Activated T-cell treated with anti-CD3 and anti-CD28 coated beads, Interleukin-2, amount 50 U/mL, for 72 hours (primary cell): ENCODE measurements around the gene OR7A10. TPM values are rescaled to one million over a fixed set of nuclear protein-coding genes. Genes with fewer than 3 reads are reported as not detected.
"Not testable (repeated sequence)": the region's sequence is repeated elsewhere in the genome, so short reads cannot be mapped to it uniquely, and the experiment has no call there.

Source experiments
- ATAC-seq, 2 donors: fragments of 150-1000 bp; cut with Tn5 transposase; replicated peaks in 1 of 2; 2 replicates each; pipeline ENCODE4 v1.10.0; 2021; ENCODE audit warnings: moderate library complexity in 2 of 2, mild to moderate bottlenecking in 1 of 2
- DNase-seq, 2 donors: peaks; one replicate each; pipeline ENCODE4 v3.0.0; 2021 to 2022; ENCODE audit warnings: mixed read lengths in 1 of 2
- H3K27ac Mint-ChIP-seq: one replicate; pipeline ENCODE4 v1.8.0; 2022; ENCODE audit warnings: mild to moderate bottlenecking, moderate library complexity, mixed read lengths
- H3K27me3 Mint-ChIP-seq: one replicate; pipeline ENCODE4 v1.8.0; 2022; ENCODE audit warnings: low read depth, mixed read lengths
- H3K36me3 Mint-ChIP-seq, 2 donors: one replicate each; pipeline ENCODE4 v1.8.0; 2022; ENCODE audit warnings: mixed read lengths in 2 of 2, mild to moderate bottlenecking in 1 of 2; ENCODE audit not compliant: insufficient read depth in 2 of 2
- H3K4me1 Mint-ChIP-seq: one replicate; pipeline ENCODE4 v1.8.0; 2022; ENCODE audit warnings: low read depth, mixed read lengths
- H3K4me3 Mint-ChIP-seq, 2 donors: one replicate each; pipeline ENCODE4 v1.8.0; 2022; ENCODE audit warnings: mild to moderate bottlenecking in 2 of 2, mixed read lengths in 2 of 2, moderate library complexity in 2 of 2
- H3K9me3 Mint-ChIP-seq, 2 donors: one replicate each; pipeline ENCODE4 v1.8.0; 2022; ENCODE audit warnings: mixed read lengths in 2 of 2
- total RNA-seq, 2 donors: library from RNA; stranded (reverse); gene quantifications; one replicate each; pipeline ENCODE4 v1.2.3, GENCODE V29; 2022

Gene OR7A10
- total RNA-seq, 2 donors from 2014 or later, result not detected

DNA sequence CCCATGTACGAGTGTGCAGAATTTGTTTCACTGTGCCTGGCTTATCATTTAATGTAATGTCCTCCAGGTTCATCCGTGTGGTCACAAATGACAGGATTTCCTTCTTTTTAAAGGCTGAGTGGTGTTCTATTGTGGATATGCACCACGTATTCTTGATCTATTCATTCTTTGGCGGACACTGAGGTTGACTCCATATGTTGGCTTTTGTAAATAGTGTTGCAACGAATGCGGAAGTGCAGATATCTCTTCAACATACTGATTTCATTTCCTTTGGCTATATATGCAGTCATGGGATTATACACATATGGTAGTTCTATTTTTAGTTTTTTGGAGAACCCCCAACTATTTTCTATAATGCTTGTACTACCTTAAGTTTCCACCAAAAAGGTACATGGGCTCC, 26.8 kb downstream of the OR7A10 start:
- ATAC-seq (no peak), DNase-seq (no peak)
- no peaks in the 10 kb centered on the region for H3K36me3 Mint-ChIP-seq
- no peaks in the 10 kb centered on the region for H3K4me1 Mint-ChIP-seq
- peaks cover 0 to 1% of the 10 kb centered on the region in 2 donors for H3K9me3 Mint-ChIP-seq
- H3K27me3 Mint-ChIP-seq, result peaks cover 11% of the 10 kb centered on the region
- no peak overlapping the region for H3K4me3 Mint-ChIP-seq
- H3K27ac Mint-ChIP-seq, result no peak overlapping the region

DNA sequence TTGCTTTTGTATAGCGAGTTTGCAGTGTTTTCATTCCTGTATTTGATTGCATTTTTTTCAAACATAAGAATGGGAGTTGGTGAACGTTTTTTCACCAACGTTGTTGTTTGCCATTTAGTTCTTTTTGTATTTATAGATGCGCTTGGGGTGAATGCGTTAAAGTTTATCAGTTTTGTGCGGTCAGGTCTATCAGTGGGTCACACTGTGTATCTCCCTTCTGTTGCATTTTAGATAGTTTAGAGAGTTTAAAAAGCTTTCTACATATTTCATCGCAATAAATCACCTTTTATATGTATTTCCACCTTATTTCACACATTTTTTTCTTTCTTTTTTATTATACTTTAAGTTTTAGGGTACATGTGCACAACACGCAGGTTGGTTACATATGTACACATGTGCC, 30.1 kb downstream of the OR7A10 start:
- no peak overlapping the region for H3K4me3 Mint-ChIP-seq
- no peaks in the 10 kb centered on the region for H3K36me3 Mint-ChIP-seq
- no peak for DNase-seq

DNA sequence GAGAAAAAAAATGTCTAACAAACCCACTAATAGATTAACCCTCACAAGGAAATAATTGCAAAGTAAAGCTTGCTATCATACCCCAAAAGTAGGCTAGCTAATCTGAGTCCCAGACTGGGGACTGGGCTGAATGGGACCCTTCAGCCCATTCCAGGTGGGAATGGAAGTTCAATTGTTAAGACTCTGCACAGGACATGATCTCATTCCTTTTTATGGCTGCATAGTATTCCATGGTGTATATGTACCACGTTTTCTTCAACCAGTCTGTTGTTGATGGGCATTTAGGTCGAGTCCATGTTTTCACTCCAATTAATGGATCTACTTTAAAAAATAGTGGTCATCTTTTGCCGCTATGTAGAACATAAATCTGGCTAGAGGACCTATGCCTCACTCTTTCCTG, 31.7 kb downstream of the OR7A10 start:
- ATAC-seq (no peak), DNase-seq (no peak)
- Mint-ChIP-seq H3K4me3 (no peak overlapping the region), H3K9me3 (no peaks in the 10 kb centered on the region), H3K4me1 (no peaks in the 10 kb centered on the region), H3K27ac (no peak overlapping the region), H3K36me3 (no peaks in the 10 kb centered on the region), H3K27me3 (no peaks in the 10 kb centered on the region)

More for the DNA sequence above, 30.1 kb downstream of the OR7A10 start:
- no peak overlapping the region for H3K27ac Mint-ChIP-seq
- no peak for ATAC-seq
- no peaks in the 10 kb centered on the region for H3K9me3 Mint-ChIP-seq
- H3K4me1 Mint-ChIP-seq, result no peaks in the 10 kb centered on the region
- no peaks in the 10 kb centered on the region for H3K27me3 Mint-ChIP-seq

DNA sequence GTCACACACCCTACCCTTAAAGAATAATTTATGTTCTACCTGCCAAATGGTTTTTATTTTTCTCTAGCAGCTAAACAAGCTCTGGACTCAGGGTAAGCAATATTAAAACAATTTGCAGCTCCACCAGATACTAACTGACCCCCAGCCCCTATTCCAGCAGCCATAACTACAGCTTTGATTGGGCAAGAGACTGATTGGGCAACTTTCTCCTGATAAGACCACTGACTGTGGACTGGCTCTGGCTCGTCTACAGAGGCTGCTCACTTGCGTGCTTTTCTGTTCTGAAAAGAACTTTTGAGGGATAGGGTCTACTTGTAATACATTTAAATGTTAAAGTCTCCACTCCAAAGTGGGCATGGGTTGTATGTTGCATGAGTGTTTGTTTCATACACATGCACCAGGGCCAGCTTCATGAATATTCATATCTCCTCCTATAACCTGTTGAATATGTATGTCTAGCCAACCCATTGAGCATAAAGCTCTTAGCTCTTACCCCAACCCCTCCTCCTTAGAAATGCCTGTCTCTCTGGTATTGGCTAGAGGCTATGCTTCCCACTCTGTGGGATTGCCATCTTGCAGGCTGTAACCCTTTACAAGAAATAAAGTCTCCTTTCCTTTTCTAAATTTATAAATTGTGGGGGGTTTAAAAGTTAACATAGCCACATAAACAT, 33.6 kb downstream of the OR7A10 start:
- no peak overlapping the region for H3K27ac Mint-ChIP-seq
- H3K27me3 Mint-ChIP-seq, result no peaks in the 10 kb centered on the region
- H3K4me3 Mint-ChIP-seq, result no peak overlapping the region
- H3K4me1 Mint-ChIP-seq, result no peaks in the 10 kb centered on the region
- no peak for DNase-seq
- no peaks in the 10 kb centered on the region for H3K9me3 Mint-ChIP-seq
- ATAC-seq, result no peak
- no peaks in the 10 kb centered on the region for H3K36me3 Mint-ChIP-seq

DNA sequence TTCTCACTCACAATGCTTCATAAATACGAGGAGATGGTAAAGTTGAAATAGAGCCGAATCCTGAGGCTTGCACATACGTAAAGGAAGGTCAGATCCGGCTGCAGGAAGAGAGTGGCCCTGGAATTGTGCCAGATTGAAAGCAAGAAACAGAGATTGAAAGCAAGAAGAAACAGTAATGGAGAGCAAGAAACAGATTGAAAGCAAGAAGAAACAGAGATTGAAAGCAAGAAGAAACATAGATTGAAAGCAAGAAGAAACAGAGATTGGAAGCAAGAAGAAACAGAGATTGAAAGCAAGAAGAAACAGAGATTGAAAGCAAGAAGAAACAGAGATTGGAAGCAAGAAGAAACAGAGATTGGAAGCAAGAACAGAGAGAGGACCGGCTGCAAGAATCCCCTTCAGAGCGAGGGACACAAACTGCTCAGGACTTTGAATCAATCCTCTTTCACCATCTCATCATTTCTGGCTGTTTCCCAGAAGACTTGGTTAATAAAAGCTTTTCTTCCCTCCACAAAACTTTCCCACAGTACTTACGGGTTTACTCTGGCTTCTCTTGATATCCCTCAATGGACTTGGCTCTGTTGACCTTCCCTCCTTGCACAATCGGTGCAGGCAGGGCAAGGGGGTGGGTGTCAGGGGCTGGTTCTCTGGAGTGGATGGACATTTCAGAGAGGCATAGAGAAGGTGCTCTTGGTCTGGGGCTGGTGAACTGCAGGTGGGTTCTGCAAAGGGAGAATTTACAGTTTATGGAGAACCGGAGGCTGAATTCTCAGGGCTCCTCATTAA, 39.3 kb downstream of the OR7A10 start:
- no peak overlapping the region for H3K4me3 Mint-ChIP-seq
- peaks cover 8% of the 10 kb centered on the region for H3K27me3 Mint-ChIP-seq
- H3K36me3 Mint-ChIP-seq, result no peaks in the 10 kb centered on the region
- no peaks in the 10 kb centered on the region for H3K4me1 Mint-ChIP-seq
- ATAC-seq (no peak), DNase-seq (no peak)
- no peak overlapping the region for H3K27ac Mint-ChIP-seq
- H3K9me3 Mint-ChIP-seq, result no peaks in the 10 kb centered on the region

DNA sequence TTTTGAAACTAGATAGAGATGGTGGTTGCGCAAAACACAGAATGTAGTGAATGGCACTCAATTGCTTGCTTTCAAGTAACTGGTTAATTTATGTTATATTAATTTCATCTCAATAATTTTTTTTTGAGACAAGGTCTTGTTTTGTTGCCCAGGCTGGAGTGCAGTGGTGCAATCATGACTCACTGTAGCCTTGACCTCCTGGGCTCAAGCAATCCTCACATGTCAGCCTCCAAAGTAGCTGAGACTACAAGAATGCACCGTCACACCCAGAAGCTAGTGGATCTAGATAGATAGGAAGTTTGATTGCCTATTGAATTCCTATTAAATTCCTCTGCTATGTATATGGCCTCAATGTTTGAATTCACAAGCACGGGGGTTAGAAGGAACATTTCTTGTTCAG, 44.0 kb downstream of the OR7A10 start:
- H3K4me3 Mint-ChIP-seq, result no peak overlapping the region
- H3K27me3 Mint-ChIP-seq, result peaks cover 16% of the 10 kb centered on the region
- no peak overlapping the region for H3K27ac Mint-ChIP-seq
- no peaks in the 10 kb centered on the region for H3K36me3 Mint-ChIP-seq
- no peaks in the 10 kb centered on the region for H3K4me1 Mint-ChIP-seq
- DNase-seq (no peak), ATAC-seq (no peak)
- H3K9me3 Mint-ChIP-seq, result no peaks in the 10 kb centered on the region

DNA sequence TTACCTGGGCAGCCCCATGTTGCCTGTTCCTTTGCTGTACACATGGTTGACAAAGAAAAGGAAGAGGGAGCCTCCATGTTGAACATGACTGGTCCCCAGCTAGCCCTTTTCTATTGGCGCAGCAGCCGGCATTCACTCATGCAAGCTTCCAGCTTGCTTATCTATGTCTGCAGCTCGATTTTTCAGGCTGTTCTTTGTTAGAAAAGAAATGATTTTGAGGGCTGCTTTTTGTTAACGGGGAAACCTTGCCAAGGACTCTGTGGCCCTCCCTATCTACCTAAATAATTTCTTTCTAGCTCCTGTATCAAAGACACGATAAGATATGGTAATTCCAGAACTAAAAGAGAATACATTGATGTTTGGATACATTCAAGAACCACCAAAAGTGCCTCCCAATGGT, 50.0 kb downstream of the OR7A10 start:
- Mint-ChIP-seq H3K36me3 (no peaks in the 10 kb centered on the region), H3K4me1 (no peaks in the 10 kb centered on the region), H3K9me3 (peaks cover 0 to 2% of the 10 kb centered on the region in 2 donors), H3K27me3 (peaks cover 17% of the 10 kb centered on the region), H3K27ac (no peak overlapping the region), H3K4me3 (no peak overlapping the region)
- DNase-seq, result no peak
- ATAC-seq, result no peak

DNA sequence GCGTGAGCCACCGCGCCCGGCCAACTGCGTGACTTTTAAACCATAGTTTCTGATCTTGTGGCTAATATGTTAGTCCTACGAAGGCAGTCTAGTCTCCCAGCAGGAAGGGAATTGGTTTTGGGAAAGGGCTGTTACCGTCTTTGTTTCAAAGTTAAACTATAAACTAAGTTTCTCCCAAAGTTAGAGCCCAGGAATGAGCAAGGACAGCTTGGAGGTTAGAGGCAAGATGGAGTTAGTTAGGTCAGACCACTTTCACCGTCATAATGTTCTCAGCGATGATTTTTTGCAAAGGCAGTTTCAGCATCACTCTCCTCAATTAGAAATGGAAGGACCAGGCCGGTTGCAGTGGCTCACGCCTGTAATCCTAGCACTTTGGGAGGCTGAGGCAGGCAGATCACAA, 52.7 kb downstream of the OR7A10 start:
- H3K27ac Mint-ChIP-seq, result no peak overlapping the region
- ATAC-seq (no peak), DNase-seq (no peak)
- peaks cover 0 to 2% of the 10 kb centered on the region in 2 donors for H3K9me3 Mint-ChIP-seq
- H3K4me3 Mint-ChIP-seq, result no peak overlapping the region
- no peaks in the 10 kb centered on the region for H3K4me1 Mint-ChIP-seq
- H3K36me3 Mint-ChIP-seq, result no peaks in the 10 kb centered on the region
- peaks cover 10% of the 10 kb centered on the region for H3K27me3 Mint-ChIP-seq

DNA sequence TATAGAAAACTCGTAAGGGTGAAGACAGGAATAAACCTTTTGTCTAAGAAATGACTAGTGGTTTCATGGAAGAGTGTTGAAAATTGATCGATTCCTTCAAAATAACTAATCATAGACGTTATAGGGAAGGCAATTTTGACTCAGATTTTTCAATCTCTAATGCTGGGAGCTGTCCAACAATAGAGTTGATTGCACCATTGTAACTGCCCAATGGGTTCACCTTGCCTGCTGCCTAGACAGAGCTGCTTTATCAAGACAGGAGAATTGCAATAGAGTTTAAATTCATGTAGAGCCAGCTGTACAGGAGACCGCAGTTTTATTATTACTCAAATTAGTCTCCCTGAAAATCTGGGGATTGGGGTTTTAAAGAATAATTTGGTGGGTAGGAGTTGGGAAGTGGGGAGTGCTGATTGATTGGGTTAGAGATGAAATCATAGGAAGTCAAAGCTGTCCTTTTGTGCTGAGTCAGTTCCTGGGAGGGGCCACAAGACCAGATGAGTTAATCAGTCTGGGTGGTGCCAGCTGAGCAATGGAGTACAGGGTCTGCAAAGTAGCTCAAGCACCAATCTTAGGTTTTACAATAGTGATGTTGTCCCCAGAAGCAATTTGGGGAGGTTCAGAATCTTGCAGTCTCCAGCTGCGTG, 53.5 kb downstream of the OR7A10 start:
- Mint-ChIP-seq H3K27ac (no peak overlapping the region), H3K27me3 (peaks cover 9% of the 10 kb centered on the region), H3K4me1 (no peaks in the 10 kb centered on the region), H3K36me3 (no peaks in the 10 kb centered on the region), H3K9me3 (peaks cover 0 to 2% of the 10 kb centered on the region in 2 donors), H3K4me3 (no peak overlapping the region)
- ATAC-seq, result no peak
- no peak for DNase-seq

DNA sequence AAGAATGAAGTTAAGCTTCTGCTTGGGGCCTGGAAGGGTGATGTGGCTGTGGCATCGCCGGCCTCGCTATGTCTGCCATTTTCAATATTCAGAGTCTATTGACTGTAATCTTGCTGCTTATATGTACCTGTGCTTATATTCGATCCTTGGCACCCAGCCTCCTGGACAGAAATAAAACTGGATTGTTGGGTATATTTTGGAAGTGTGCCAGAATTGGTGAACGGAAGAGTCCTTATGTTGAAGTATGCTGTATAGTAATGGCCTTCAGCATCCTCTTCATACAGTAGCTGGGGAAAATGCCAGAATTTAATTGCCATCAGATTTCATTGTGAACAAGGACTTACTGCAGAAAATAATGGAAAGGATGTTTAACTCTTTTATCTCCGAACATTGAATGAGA, 56.5 kb downstream of the OR7A10 start:
- not testable (repeated sequence) for H3K4me1 Mint-ChIP-seq, H3K9me3 Mint-ChIP-seq, H3K4me3 Mint-ChIP-seq, DNase-seq, H3K36me3 Mint-ChIP-seq, H3K27me3 Mint-ChIP-seq, H3K27ac Mint-ChIP-seq, ATAC-seq

Other genes with a start within 250 kb of the OR7A10 start
- not detected for gene ADGRE3, start 174.1 kb downstream of the OR7A10 start, total RNA-seq
- gene ZNF333, start 158.9 kb downstream of the OR7A10 start, total RNA-seq, result 10 to 100 TPM; 17.3 to 27.5 TPM
- 1 to 10 TPM in 1 of 2 donors, under 1 TPM in 1; 0.72 to 3.1 TPM for gene ADGRE2, start 70.4 kb downstream of the OR7A10 start, total RNA-seq
- gene OR7A5, start 13.7 kb downstream of the OR7A10 start, total RNA-seq, result not detected
- gene OR7C1, start 13.7 kb downstream of the OR7A10 start, total RNA-seq, result not detected
- not detected for gene OR7A17, start 37.2 kb upstream of the OR7A10 start, total RNA-seq
- gene OR7C2, start 92.6 kb upstream of the OR7A10 start, total RNA-seq, result not detected
- gene SLC1A6, start 130.9 kb upstream of the OR7A10 start, total RNA-seq, result not detected
- gene CASP14, start 200.6 kb upstream of the OR7A10 start, total RNA-seq, result not detected
- not detected for gene OR1I1, start 233.3 kb upstream of the OR7A10 start, total RNA-seq